Calu3 (cell line): Measurements from ENCODE around the gene ZNF646. TPM values are rescaled to one million over a fixed set of nuclear protein-coding genes. Genes with fewer than 3 reads are reported as not detected.

Source experiments
- Bru-seq: library from RNA; stranded (reverse); fragments of 400-500 nt; gene quantifications from one replicate; lab custom pipeline; 2021; lab: Mats Ljungman, UMichigan
- BruChase-seq, 2 experiments: library from RNA; stranded (reverse); fragments of 400-500 nt; gene quantifications; one replicate each; lab custom pipeline; 2021; lab: Mats Ljungman, UMichigan
- BruUV-seq: library from RNA; stranded (reverse); fragments of 400-500 nt; replicated peaks from 2 replicates; lab custom pipeline; 2021; lab: Mats Ljungman, UMichigan
- CTCF ChIA-PET: fragments of 300-600 bp; sonication (Branson Sonifier 250); formaldehyde crosslinking; loops from one replicate; lab custom pipeline; 2022; ENCODE audit warnings: antibody characterized with exemption; lab: Charles Lee
- DNase-seq: peaks from one replicate; pipeline ENCODE4 v3.0.0; 2022
- H3K27ac Mint-ChIP-seq: one replicate; pipeline ENCODE4 v1.8.0; 2022; ENCODE audit warnings: mixed read lengths; ENCODE audit not compliant: unreplicated experiment
- H3K27me3 Mint-ChIP-seq: one replicate; pipeline ENCODE4 v1.8.0; 2022; ENCODE audit warnings: mixed read lengths; ENCODE audit not compliant: unreplicated experiment
- H3K36me3 Mint-ChIP-seq: one replicate; pipeline ENCODE4 v1.8.0; 2022; ENCODE audit warnings: mild to moderate bottlenecking, moderate library complexity, mixed read lengths; ENCODE audit not compliant: insufficient read depth, unreplicated experiment
- H3K4me1 Mint-ChIP-seq: one replicate; pipeline ENCODE4 v1.8.0; 2022; ENCODE audit warnings: mild to moderate bottlenecking, low read depth, mixed read lengths; ENCODE audit not compliant: unreplicated experiment
- H3K4me3 Mint-ChIP-seq: one replicate; pipeline ENCODE4 v1.8.0; 2022; ENCODE audit warnings: mild to moderate bottlenecking, low read depth, moderate library complexity, mixed read lengths; ENCODE audit not compliant: unreplicated experiment
- H3K9me3 Mint-ChIP-seq: one replicate; pipeline ENCODE4 v1.8.0; 2022; ENCODE audit warnings: low read depth, mixed read lengths; ENCODE audit not compliant: unreplicated experiment
- CTCF ChIP-seq: fragments of 200-600 bp; IDR thresholded peaks from one replicate; pipeline ENCODE4 v1.8.0; 2022; ENCODE audit warnings: antibody characterized with exemption; ENCODE audit not compliant: unreplicated experiment
- intact Hi-C: fragments of 100-400 bp; cut with micrococcal nuclease; formaldehyde crosslinking; loops from one replicate; pipeline ENCODE4 v1.10.0; 2022; ENCODE audit not compliant: unreplicated experiment
- long read RNA-seq: library from polyadenylated mRNA; stranded (forward); transcript quantifications from one replicate; pipeline ENCODE4 v2.0.0, GENCODE V29; 2022
- total RNA-seq: library from RNA; stranded (reverse); gene quantifications from 2 replicates; pipeline ENCODE4 v1.2.3, GENCODE V29; 2022

ZNF646 gene
- total RNA-seq (34.4 and 34.9 TPM in 2 replicates), Bru-seq, nascent RNA (percentile 66 among the genes with signal in this experiment), BruChase-seq, experiment 1, labeled RNA remaining after a 6-hour chase (percentile 77 among the genes with signal in this experiment), BruChase-seq, experiment 2, labeled RNA remaining after a 2-hour chase (percentile 85 among the genes with signal in this experiment)
- long read RNA-seq, full-length matches to known transcripts = 6 of 8 reads
- long read RNA-seq, partial matches to known transcripts = 1 of 8 reads
- long read RNA-seq, other reads (novel, unspliced or antisense) = 1 of 8 reads

- Mint-ChIP-seq H3K27ac (peak within 1 kb of the TSS; percentile 89), H3K27me3 (no peaks in the 10 kb centered on the region), H3K36me3 (peaks cover 48% of the 10 kb centered on the region), H3K4me3 (peak within 1 kb of the TSS; percentile 88), H3K4me1 (peaks cover 26% of the 10 kb centered on the region), H3K9me3 (no peaks in the 10 kb centered on the region)
- peak; percentile 98 for DNase-seq
- intact Hi-C loops = loop anchor here (1.0 to 5.0 kb wide), 4 partner anchors 21 to 89 kb away; partner anchors contain the start of genes HSD3B7, KAT8 and VKORC1
- CTCF ChIA-PET = interaction anchor here (0.6 to 2.4 kb wide), 7 partner anchors 17 to 259 kb away, joined by 3 to 20 read pairs (median 4); partner anchors contain the start of gene HSD3B7
- no TSS peak for BruUV-seq
- no peak for TF ChIP-seq CTCF
Measured at GRCh38 chr16:31073970-31074813, at the start of gene ZNF646, which contains the start of gene ZNF668. Gene ZNF646 (plus strand): TSS chr16:31074422. CDS start chr16:31076325, 1,903 bp downstream. Gene ZNF668 (minus strand): TSS chr16:31074240. CDS start chr16:31064459, 9,781 bp downstream.

GRCh38 chr16:31025339-31025738, 48.9 kb upstream of the ZNF646 start:
- intact Hi-C loops = no loop called here
- no peak for DNase-seq

GRCh38 chr16:31029272-31029671, 45.0 kb upstream of the ZNF646 start:
- CTCF ChIA-PET = no interaction called here
- Mint-ChIP-seq H3K4me1 (peaks cover 8% of the 10 kb centered on the region), H3K36me3 (peaks cover 23% of the 10 kb centered on the region), H3K27ac (no peak overlapping the region), H3K9me3 (no peaks in the 10 kb centered on the region), H3K4me3 (no peak overlapping the region), H3K27me3 (no peaks in the 10 kb centered on the region)
- intact Hi-C loops = no loop called here
- no TSS peak for BruUV-seq
- no peak for DNase-seq
- no peak for TF ChIP-seq CTCF

More at GRCh38 chr16:31025339-31025738, 48.9 kb upstream of the ZNF646 start:
- Mint-ChIP-seq H3K27ac (no peak overlapping the region), H3K4me1 (peaks cover 8% of the 10 kb centered on the region), H3K9me3 (no peaks in the 10 kb centered on the region), H3K27me3 (no peaks in the 10 kb centered on the region), H3K36me3 (no peaks in the 10 kb centered on the region), H3K4me3 (no peak overlapping the region)
- no TSS peak for BruUV-seq
- TF ChIP-seq CTCF = no peak
- CTCF ChIA-PET = no interaction called here

- no peak for TF ChIP-seq CTCF
- Mint-ChIP-seq H3K4me1 (no peaks in the 10 kb centered on the region), H3K27ac (no peak overlapping the region), H3K9me3 (no peaks in the 10 kb centered on the region), H3K4me3 (no peak overlapping the region), H3K27me3 (no peaks in the 10 kb centered on the region), H3K36me3 (peaks cover 35% of the 10 kb centered on the region)
- BruUV-seq = no TSS peak
- CTCF ChIA-PET = interaction anchor here (0.6 kb wide), 1 partner anchor 306 kb away, joined by 3 read pairs; no protein-coding TSS in a partner anchor
- intact Hi-C loops = loop anchor here (5.0 kb wide), 1 partner anchor 44 kb away; the partner anchor contains the start of gene HSD3B7
- DNase-seq = no peak
Measured at GRCh38 chr16:31031276-31031675, 42.9 kb upstream of the ZNF646 start.
